A673 (cell line): ENCODE measurements around the gene FAM174B. TPM values are rescaled to one million over a fixed set of nuclear protein-coding genes. Genes with fewer than 3 reads are reported as not detected.

ENCODE experiments used
- BruUV-seq: library from RNA; stranded (reverse); fragments of 400-500 nt; replicated peaks from 2 replicates; lab custom pipeline; 2021; lab: Mats Ljungman, UMichigan
- CTCF ChIA-PET: fragments of 300-600 bp; sonication (Branson Sonifier 250); formaldehyde crosslinking; loops from one replicate; lab custom pipeline; 2022; ENCODE audit warnings: antibody characterized with exemption; lab: Charles Lee
- POLR2A ChIA-PET: fragments of 300-600 bp; sonication (Branson Sonifier 250); formaldehyde crosslinking; loops from one replicate; lab custom pipeline; 2022; ENCODE audit warnings: antibody characterized with exemption; ENCODE audit not compliant: low non-redundant PET; lab: Charles Lee
- DNase-seq: peaks from one replicate; pipeline ENCODE4 v3.0.0-alpha.2; 2015; ENCODE audit warnings: low spot score
- H3K27ac ChIP-seq: fragments of 200-600 bp; sonication (generic); 2 replicates; pipeline ENCODE4 v1.5.1; 2016; ENCODE audit warnings: mixed run types, low read depth, mild to moderate bottlenecking, mixed read lengths, antibody characterized with exemption, low read length; ENCODE audit not compliant: poor library complexity, severe bottlenecking
- H3K27me3 ChIP-seq: fragments of 200-600 bp; sonication (generic); replicated peaks from 2 replicates; pipeline ENCODE4 v1.6.1; 2017; ENCODE audit warnings: mixed run types, low read depth, mild to moderate bottlenecking, mixed read lengths, antibody characterized with exemption, low read length; ENCODE audit not compliant: insufficient read depth, poor library complexity
- H3K36me3 ChIP-seq: fragments of 200-600 bp; sonication (generic); 2 replicates; pipeline ENCODE4 v1.6.1; 2016; ENCODE audit warnings: mixed run types, mild to moderate bottlenecking, mixed read lengths, antibody characterized with exemption, low read length; ENCODE audit not compliant: insufficient read depth, poor library complexity, severe bottlenecking
- H3K4me1 ChIP-seq: fragments of 200-600 bp; sonication (generic); 2 replicates; pipeline ENCODE4 v1.6.1; 2017; ENCODE audit warnings: mixed run types, mild to moderate bottlenecking, mixed read lengths, antibody characterized with exemption, low read length; ENCODE audit not compliant: insufficient read depth, poor library complexity, severe bottlenecking
- H3K4me3 ChIP-seq: fragments of 200-600 bp; sonication (generic); 2 replicates; pipeline ENCODE4 v1.5.1; 2016; ENCODE audit warnings: low read depth, mixed run types, mild to moderate bottlenecking, mixed read lengths, low read length; ENCODE audit not compliant: poor library complexity, severe bottlenecking
- H3K9me3 ChIP-seq: fragments of 200-600 bp; sonication (generic); 2 replicates; pipeline ENCODE4 v1.6.1; 2016; ENCODE audit warnings: mixed run types, low read depth, mild to moderate bottlenecking, mixed read lengths, antibody characterized with exemption, low read length; ENCODE audit not compliant: poor library complexity, severe bottlenecking
- EZH2 ChIP-seq: fragments of 200-600 bp; sonication (generic); IDR thresholded peaks from 2 replicates; pipeline ENCODE4 v1.6.1; 2017; ENCODE audit warnings: borderline replicate concordance, low read depth, mild to moderate bottlenecking, mixed read lengths, antibody characterized with exemption, low read length; ENCODE audit not compliant: poor library complexity, severe bottlenecking
- intact Hi-C: fragments of 100-400 bp; cut with micrococcal nuclease; formaldehyde crosslinking; loops from one replicate; pipeline ENCODE4 v1.10.0; 2022; ENCODE audit not compliant: unreplicated experiment
- total RNA-seq: library from RNA; stranded (reverse); gene quantifications from 2 replicates; pipeline ENCODE4 v1.2.3, GENCODE V29; 2021
- TF ChIP-seq, protein P1 (sequence below): fragments of 300-800, 200-600 bp; sonication (generic); conservative IDR thresholded peaks from 2 replicates; pipeline ENCODE4 v1.5.1; 2017; ENCODE audit warnings: low read depth, mild to moderate bottlenecking, antibody characterized with exemption, low read length, moderate library complexity, mixed read lengths

The FAM174B gene
- total RNA-seq, 1 experiment from 2014 or later: 3.7 TPM

DNA sequence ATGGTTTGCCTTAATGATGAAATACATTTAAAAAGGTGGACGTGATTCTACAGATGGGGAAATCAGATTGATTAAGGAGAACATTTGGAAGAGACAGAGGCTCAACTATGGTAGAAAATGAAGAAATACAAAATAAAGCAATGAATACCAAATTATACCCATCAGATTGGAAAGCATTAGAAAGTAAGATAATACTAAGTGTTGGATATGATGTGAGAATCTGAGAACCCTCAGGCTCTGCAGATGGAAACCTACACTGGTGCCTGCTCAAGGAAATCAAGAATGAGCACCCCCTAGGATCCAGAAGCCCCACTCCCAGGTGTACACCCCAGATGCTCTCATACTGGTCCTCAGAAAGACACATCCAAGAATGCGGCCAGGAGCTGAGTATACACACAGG lies 4.6 kb downstream of the FAM174B start:
- intact Hi-C loops: no loop called here
- no peak for DNase-seq
- ChIA-PET CTCF (no interaction called here), POLR2A (no interaction called here)
- Histone ChIP-seq H3K27ac (no peak overlapping the region), H3K4me3 (no peak overlapping the region), H3K27me3 (peaks cover 31% of the 10 kb centered on the region), H3K9me3 (no peaks in the 10 kb centered on the region), H3K4me1 (no peaks in the 10 kb centered on the region), H3K36me3 (no peaks in the 10 kb centered on the region)
- BruUV-seq: no TSS peak
- TF ChIP-seq EZH2: no peak
- TF ChIP-seq, protein P1, sequence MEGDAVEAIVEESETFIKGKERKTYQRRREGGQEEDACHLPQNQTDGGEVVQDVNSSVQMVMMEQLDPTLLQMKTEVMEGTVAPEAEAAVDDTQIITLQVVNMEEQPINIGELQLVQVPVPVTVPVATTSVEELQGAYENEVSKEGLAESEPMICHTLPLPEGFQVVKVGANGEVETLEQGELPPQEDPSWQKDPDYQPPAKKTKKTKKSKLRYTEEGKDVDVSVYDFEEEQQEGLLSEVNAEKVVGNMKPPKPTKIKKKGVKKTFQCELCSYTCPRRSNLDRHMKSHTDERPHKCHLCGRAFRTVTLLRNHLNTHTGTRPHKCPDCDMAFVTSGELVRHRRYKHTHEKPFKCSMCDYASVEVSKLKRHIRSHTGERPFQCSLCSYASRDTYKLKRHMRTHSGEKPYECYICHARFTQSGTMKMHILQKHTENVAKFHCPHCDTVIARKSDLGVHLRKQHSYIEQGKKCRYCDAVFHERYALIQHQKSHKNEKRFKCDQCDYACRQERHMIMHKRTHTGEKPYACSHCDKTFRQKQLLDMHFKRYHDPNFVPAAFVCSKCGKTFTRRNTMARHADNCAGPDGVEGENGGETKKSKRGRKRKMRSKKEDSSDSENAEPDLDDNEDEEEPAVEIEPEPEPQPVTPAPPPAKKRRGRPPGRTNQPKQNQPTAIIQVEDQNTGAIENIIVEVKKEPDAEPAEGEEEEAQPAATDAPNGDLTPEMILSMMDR: no peak

DNA sequence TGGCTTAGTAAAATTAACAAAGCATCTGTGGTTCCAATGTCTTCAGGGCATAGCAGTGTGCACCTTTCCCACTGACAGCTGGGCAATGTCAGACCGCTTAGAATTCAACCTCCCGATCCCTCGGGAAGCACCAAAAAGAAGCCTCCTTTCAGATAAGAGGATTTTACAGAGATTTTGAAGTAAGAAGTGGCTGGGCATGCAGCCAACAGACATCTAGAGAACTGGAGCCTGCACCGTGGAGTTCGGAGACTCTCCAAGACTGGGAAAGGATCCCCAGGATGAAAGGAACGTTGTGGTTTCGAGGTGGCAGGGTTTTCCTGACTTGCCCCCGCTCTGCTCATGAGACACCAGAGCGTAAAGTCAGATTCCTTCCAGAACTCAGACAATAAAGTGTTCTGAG lies 5.3 kb downstream of the FAM174B start:
- Histone ChIP-seq H3K4me1 (no peaks in the 10 kb centered on the region), H3K27ac (no peak overlapping the region), H3K36me3 (no peaks in the 10 kb centered on the region), H3K4me3 (no peak overlapping the region), H3K27me3 (peaks cover 24% of the 10 kb centered on the region), H3K9me3 (no peaks in the 10 kb centered on the region)
- peak; percentile 46 for DNase-seq
- no TSS peak for BruUV-seq
- ChIA-PET POLR2A (no interaction called here), CTCF (no interaction called here)
- intact Hi-C loops: no loop called here
- TF ChIP-seq, protein P1: no peak
- no peak for TF ChIP-seq EZH2

DNA sequence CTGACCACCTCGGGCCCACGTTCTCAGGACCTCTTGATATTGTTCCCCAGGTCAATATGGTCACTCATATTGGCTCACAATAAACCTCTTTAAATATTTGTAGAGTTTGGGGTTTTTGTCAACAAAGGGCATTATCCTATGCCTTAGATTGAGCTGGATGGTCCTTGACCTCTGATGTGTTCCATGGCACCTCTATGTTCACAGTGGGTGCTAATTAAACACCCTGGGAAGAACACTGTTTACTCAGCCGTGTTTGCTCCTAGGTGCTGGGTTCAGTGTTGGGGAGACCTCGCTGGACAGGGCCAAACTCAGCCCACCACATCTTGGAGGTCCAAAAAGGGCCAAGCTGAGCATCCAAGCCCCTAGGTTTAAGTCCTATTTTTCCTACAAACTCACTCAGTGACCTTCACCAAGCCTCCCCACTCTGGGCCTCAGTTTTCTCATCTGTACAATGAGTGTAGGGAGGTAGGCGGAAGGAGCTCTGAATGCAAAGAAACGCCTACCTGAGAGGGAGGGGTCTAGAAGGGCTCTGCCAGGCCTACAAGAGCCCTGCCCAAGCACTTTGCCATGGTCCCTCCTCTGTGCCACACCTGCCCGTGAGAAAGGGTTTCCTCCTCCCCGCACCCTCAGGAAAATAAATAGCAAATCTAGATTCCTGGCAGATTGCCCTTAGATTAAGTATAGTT lies 7.2 kb downstream of the FAM174B start:
- Histone ChIP-seq H3K4me1 (no peaks in the 10 kb centered on the region), H3K9me3 (no peaks in the 10 kb centered on the region), H3K4me3 (no peak overlapping the region), H3K27ac (no peak overlapping the region), H3K27me3 (peaks cover 5% of the 10 kb centered on the region), H3K36me3 (no peaks in the 10 kb centered on the region)
- DNase-seq: no peak
- CTCF ChIA-PET: no interaction called here
- POLR2A ChIA-PET: no interaction called here
- intact Hi-C loops: no loop called here
- BruUV-seq: no TSS peak
- TF ChIP-seq EZH2: no peak
- TF ChIP-seq, protein P1: no peak
